ENCODE measurements around the gene SPOCK1. TPM values are rescaled to one million over a fixed set of nuclear protein-coding genes. Genes with fewer than 3 reads are reported as not detected.

SPOCK1 gene
- total and polyA plus RNA-seq, 2 experiments from 2014 or later = 4.1 to 14.0 TPM

DNA sequence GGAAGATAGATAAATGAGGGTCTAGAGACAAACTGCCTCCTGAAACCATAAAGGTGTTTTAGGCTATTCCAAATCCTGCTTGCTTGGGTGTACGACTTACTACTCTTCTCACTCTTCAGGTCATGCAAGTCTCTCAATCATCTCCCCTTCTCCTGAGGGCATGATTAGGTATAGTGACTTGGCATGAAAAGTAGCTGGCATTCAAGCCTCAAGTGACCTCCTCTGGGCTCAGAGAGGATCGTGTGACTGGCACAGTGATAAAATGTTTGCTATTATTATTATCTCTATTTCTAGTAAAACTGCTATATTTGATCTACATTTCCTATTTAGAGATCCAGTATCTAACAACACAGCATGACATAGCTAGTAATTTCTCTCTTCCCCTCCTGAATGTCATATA lies 494.8 kb downstream of the SPOCK1 start:
- Histone ChIP-seq H3K27me3 (no peaks in the 10 kb centered on the region), H3K36me3 (no peaks in the 10 kb centered on the region), H3K9me3 (ENCODE audit: low read depth) (no peaks in the 10 kb centered on the region), H3K27ac (no peak overlapping the region), H3K4me1 (ENCODE audit: low read depth) (no peaks in the 10 kb centered on the region), H3K4me3 (no peak overlapping the region)
- no peak for TF ChIP-seq CTCF (IDR thresholded peaks at IDR 0.05; ENCODE audit: low read depth, low read length)
- no peak for DNase-seq (ENCODE audit: low read depth in 1 of 2, low spot score in 1 of 2)

DNA sequence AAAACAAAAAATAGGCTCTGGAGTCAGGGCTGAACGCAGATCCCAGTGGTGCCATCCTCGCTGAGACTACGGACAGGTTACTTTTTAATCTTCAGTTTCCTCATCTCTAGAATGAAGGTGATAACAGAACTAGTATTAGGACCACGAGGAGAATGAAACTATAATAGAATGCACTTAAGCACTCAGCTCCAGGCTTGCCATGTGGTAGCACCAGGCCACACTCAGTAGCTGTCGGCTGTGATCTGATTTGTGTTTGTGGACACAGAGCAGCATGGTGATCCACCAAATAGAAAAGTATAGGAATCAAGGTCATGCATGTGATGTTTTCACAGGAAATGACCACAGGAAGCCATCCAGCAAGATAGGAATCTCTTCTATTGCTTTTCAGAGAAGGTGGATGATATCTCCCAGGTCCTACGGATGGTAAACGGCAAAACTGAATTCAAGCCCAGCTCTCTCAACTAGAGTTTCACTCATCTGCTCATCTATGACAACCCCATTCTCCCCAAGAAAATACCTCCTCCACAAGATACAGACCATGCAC lies 498.0 kb downstream of the SPOCK1 start:
- H3K36me3 ChIP-seq = no peaks in the 10 kb centered on the region
- H3K27ac ChIP-seq = no peak overlapping the region
- no peak for DNase-seq (ENCODE audit: low read depth in 1 of 2, low spot score in 1 of 2)
- H3K9me3 ChIP-seq (ENCODE audit: low read depth) = no peaks in the 10 kb centered on the region
- no peaks in the 10 kb centered on the region for H3K4me1 ChIP-seq (ENCODE audit: low read depth)
- H3K27me3 ChIP-seq = no peaks in the 10 kb centered on the region
- H3K4me3 ChIP-seq = no peak overlapping the region
- no peak for TF ChIP-seq CTCF (IDR thresholded peaks at IDR 0.05; ENCODE audit: low read depth, low read length)

DNA sequence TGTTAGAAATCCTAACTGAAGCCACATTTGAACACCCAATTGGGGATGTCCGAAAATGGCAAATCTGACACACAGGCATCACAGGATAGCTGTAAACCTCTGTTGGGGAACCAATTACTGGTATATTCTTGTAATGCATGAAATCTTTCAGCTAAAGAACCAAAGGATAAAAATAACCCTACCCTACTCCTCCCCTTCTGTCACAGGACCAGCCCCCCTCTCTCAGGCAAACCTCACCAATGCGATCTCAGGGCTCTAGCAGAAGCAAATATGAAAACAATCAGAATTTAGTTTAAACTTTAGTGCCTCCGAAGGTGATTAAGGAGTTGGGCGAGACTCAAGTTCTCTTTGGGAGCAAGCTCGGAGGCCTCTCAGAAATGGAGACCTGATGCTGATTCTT lies 499.3 kb downstream of the SPOCK1 start:
- DNase-seq (ENCODE audit: low read depth in 1 of 2, low spot score in 1 of 2) = no peak
- Histone ChIP-seq H3K27ac (no peak overlapping the region), H3K9me3 (ENCODE audit: low read depth) (no peaks in the 10 kb centered on the region), H3K4me3 (no peak overlapping the region), H3K36me3 (no peaks in the 10 kb centered on the region), H3K4me1 (ENCODE audit: low read depth) (no peaks in the 10 kb centered on the region), H3K27me3 (no peaks in the 10 kb centered on the region)
- TF ChIP-seq CTCF (IDR thresholded peaks at IDR 0.05; ENCODE audit: low read depth, low read length) = no peak

DNA sequence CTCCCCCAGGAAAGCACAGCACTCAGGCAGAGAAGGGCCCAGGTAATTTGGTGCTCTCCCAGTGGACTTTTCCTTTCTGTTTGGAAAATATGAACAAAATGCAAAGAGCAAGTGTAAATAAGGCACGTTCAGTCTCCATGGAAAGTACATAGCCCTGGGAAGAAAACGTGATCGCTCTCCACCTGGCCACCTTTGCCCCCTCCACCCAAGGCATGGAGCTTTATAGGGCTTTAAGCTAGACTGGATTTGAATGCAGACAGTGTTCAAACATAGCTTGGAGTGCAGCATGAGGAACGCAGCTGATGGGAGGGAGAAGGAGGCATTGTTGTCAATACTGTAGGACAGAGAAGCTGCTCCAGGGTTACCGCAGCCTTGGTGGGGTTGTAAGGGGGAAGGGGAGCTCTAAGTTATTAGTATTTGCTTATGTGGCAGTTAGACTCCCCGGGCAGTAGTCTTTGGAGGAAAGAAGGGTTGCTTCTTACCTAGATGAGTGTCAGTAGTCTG lies 500.2 kb downstream of the SPOCK1 start:
- no peaks in the 10 kb centered on the region for H3K36me3 ChIP-seq
- no peak for DNase-seq (ENCODE audit: low read depth in 1 of 2, low spot score in 1 of 2)
- TF ChIP-seq CTCF (IDR thresholded peaks at IDR 0.05; ENCODE audit: low read depth, low read length) = no peak
- H3K4me3 ChIP-seq = no peak overlapping the region
- no peaks in the 10 kb centered on the region for H3K4me1 ChIP-seq (ENCODE audit: low read depth)
- no peaks in the 10 kb centered on the region for H3K27me3 ChIP-seq
- H3K9me3 ChIP-seq (ENCODE audit: low read depth) = no peaks in the 10 kb centered on the region
- H3K27ac ChIP-seq = no peak overlapping the region

DNA sequence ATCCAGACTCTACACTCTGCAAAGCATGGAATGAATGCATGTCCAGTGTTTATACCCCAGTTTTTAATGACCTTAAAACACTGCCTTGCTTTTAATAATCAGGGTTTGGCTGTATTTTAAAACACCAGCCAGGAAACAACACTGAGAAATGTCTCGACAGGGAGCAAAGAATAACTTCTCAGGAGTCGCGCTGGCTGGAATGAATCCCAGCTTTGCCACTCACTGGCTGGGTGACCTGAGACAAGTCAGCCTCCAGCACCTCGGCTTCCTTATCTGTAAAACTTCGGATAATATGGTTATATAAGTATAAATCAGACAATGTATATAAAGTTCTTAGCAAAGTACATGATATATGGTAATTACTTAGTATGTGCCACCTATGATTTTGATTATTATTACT lies 505.0 kb downstream of the SPOCK1 start:
- DNase-seq (ENCODE audit: low read depth in 1 of 2, low spot score in 1 of 2) = no peak
- Histone ChIP-seq H3K9me3 (ENCODE audit: low read depth) (no peaks in the 10 kb centered on the region), H3K4me1 (ENCODE audit: low read depth) (no peaks in the 10 kb centered on the region), H3K27me3 (no peaks in the 10 kb centered on the region), H3K27ac (no peak overlapping the region), H3K36me3 (no peaks in the 10 kb centered on the region), H3K4me3 (no peak overlapping the region)
- no peak for TF ChIP-seq CTCF (IDR thresholded peaks at IDR 0.05; ENCODE audit: low read depth, low read length)
